DND-41 (cell line): Measurements from ENCODE around the gene MYOF.

ENCODE experiments used
- EZH2 ChIP-seq: IDR thresholded peaks from 3 replicates; pipeline ENCODE4 v1.6.1; 2012; ENCODE audit warnings: borderline replicate concordance, low read depth, mild to moderate bottlenecking, moderate library complexity, low read length, inconsistent platforms; ENCODE audit not compliant: severe bottlenecking
- TF ChIP-seq, protein P1 (sequence below): IDR thresholded peaks from 2 replicates; pipeline ENCODE4 v1.5.1; 2012; ENCODE audit warnings: borderline replicate concordance, low read length, moderate library complexity, mild to moderate bottlenecking; ENCODE audit not compliant: poor library complexity, severe bottlenecking; ENCODE audit errors: extremely low read depth

DNA sequence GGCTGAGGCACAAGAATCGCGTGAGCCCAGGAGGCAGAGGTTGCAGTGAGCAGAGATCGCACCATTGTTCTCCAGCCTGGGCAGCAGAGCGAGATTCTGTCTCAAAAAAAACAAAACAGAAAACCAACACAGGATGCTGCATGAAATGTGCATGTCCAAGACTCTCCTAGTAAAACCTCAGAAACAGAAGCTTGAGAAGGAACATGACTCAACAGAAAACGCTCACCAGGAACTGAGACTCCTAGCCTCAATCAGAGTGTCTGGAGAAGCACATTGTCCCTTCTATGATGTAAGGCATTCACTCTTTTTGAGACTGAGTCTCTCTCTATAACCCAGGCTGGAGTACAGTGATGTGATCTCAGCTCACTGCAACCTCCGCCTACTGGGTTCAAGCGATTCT lies 168.3 kb downstream of the MYOF start:
- TF ChIP-seq, protein P1, sequence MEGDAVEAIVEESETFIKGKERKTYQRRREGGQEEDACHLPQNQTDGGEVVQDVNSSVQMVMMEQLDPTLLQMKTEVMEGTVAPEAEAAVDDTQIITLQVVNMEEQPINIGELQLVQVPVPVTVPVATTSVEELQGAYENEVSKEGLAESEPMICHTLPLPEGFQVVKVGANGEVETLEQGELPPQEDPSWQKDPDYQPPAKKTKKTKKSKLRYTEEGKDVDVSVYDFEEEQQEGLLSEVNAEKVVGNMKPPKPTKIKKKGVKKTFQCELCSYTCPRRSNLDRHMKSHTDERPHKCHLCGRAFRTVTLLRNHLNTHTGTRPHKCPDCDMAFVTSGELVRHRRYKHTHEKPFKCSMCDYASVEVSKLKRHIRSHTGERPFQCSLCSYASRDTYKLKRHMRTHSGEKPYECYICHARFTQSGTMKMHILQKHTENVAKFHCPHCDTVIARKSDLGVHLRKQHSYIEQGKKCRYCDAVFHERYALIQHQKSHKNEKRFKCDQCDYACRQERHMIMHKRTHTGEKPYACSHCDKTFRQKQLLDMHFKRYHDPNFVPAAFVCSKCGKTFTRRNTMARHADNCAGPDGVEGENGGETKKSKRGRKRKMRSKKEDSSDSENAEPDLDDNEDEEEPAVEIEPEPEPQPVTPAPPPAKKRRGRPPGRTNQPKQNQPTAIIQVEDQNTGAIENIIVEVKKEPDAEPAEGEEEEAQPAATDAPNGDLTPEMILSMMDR = no peak
- no peak for TF ChIP-seq EZH2
